NCI-H146 treated with DMSO at 0.1 percent for 48 hours (cell line): ENCODE results near the gene ALOX12.
"Not testable (repeated sequence)": the region's sequence is repeated elsewhere in the genome, so short reads cannot be mapped to it uniquely, and the experiment has no call there.

Experiments
- DNase-seq: peaks from one replicate; lab custom pipeline; 2025; ENCODE audit not compliant: unreplicated experiment; lab: John Stamatoyannopoulos, UW

ALOX12 gene, protein sequence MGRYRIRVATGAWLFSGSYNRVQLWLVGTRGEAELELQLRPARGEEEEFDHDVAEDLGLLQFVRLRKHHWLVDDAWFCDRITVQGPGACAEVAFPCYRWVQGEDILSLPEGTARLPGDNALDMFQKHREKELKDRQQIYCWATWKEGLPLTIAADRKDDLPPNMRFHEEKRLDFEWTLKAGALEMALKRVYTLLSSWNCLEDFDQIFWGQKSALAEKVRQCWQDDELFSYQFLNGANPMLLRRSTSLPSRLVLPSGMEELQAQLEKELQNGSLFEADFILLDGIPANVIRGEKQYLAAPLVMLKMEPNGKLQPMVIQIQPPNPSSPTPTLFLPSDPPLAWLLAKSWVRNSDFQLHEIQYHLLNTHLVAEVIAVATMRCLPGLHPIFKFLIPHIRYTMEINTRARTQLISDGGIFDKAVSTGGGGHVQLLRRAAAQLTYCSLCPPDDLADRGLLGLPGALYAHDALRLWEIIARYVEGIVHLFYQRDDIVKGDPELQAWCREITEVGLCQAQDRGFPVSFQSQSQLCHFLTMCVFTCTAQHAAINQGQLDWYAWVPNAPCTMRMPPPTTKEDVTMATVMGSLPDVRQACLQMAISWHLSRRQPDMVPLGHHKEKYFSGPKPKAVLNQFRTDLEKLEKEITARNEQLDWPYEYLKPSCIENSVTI

DNA sequence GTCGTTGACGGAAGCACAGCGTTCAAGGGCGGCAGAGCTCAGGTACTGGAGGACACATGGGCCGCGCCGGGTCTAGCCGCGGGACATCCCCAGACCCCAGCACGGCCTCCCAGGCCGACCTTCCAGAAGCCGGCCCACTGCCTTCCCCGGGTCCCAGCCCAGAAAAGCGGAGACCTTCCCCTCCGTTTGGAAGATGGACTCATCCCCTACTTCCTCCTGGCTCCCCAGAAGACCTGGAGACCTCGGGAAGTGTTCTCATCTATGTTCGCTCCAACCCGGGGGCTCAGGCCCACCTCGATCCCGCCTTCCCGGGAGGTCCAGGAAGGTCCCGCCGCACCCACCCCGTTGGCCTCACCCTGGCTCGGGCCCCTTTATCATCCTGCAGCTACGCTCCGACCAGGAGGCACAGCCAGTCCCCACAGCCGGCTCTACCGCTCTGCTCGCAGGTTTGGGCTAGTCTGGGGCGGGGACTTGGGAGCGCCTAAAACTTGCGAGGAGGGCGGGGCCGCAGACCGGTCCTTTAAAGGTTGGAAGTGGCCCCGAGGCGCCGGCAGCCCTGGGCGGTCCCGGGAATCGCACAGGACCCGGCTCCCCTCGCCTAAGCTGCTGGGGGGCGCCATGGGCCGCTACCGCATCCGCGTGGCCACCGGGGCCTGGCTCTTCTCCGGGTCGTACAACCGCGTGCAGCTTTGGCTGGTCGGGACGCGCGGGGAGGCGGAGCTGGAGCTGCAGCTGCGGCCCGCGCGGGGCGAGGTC is at the start of gene ALOX12:
Gene ALOX12, plus strand, starts transcription at position 550 of the 756 bp plus-strand sequence. Its CDS starts 69 bp downstream, at position 619.
- no peak for DNase-seq

DNA sequence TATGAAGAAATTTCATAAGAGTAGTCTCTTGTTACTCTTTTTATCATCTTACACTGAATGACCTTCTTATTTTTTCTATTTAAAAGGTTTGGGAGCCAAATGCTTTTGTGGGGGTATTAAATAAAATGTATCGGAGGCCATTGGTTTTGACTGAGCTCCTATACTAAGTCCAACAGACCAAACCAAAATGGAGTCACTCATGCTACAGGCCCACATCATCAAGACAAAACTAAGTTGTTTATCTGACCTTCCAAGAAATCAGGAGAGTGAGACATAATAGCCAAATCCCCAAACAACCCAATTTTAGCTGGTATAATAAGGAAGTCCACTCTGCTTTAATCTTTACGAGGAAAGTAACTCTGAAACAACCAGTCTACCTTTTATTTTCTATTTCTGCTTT is 48.1 kb upstream of the ALOX12 start:
- DNase-seq: no peak

DNA sequence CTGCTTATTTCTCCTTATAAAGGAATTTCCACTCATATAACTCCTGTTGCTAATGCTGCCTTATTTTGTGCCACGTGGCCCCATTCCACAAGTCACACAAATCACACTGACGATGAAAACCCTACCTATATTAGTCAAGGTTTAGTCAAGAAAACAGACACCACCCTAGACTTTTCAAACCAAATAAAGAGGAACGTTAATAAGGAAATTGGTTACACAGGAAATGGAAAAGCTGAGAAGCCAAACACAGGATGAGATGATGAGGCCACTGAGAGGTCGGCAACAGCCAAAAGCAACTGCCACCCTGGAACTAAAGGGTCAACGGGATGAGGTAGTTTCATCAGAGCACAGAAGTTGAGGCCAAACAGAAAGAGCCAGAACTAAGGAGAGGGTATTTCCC is 47.3 kb upstream of the ALOX12 start:
- no peak for DNase-seq

DNA sequence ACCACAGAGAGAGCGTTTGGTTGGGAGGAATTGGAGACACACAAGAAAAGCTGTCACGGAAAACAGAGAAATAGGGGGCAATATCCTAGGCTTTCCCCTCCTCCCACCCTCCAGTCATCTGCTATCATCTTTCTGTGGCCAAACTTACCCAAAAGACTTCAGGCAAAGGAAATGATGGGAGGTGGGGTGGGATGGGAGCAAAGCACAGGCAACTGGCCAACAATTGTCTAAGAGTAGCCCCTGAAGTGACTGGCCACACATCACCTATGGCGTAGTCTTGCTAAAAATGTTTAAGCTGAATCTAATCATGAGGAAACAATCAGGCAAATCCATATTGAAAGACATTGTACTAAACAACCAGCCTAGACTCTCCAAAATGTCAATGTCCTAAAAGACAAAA is 46.9 kb upstream of the ALOX12 start:
- no peak for DNase-seq

DNA sequence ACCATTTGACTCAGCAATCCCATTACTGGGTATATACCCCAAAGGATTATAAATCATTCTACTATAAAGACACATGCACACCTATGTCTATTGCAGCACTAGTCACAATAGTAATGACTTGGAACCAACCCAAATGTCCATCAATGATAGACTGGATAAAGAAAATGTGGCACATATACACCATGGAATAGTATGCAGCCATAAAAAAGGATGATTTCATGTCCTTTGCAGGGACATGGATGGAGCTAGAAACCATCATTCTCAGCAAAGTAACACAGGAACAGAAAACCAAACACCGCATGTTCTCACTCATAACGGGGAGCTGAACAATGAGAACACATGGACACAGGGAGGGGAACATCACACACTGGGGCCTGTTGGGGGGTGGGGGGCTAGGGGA is 44.9 kb upstream of the ALOX12 start:
- DNase-seq: not testable (repeated sequence)

DNA sequence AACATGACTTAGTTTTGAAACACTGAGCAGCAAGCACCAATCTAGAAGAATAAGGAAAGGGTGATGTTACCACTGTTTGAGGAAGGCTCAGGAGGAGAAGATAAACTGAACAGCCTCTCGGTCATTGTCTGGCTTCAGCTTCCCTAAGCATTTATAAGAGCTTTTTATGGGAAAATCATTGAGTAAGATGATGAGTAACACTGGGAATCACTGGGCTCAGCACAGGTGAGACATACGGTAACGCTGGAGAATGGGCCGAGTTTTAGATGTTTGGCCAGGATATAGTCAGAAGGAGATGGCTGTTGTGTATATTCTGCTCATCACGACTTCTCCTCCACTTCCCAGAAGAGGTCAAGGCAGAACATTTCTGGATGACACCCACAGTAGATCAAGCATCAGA is 42.2 kb upstream of the ALOX12 start:
- DNase-seq: no peak

DNA sequence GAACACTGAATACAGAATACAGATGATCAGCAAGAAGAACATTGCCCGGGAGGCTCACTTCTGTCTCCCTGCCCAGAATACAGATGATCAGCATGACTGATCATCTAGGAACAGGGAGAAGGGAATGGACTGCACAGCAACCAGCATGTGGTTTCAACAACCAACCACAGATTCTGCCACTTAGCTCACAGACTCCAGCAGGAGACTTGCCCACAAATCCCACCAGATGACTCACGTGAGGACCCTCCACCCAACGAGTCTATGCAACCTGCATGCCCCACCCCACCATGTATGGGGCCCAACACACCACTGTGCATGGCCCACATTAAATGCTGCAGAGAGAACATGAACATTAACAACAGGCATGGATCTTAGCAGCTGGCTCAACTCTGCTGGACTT is 36.1 kb upstream of the ALOX12 start:
- no peak for DNase-seq

DNA sequence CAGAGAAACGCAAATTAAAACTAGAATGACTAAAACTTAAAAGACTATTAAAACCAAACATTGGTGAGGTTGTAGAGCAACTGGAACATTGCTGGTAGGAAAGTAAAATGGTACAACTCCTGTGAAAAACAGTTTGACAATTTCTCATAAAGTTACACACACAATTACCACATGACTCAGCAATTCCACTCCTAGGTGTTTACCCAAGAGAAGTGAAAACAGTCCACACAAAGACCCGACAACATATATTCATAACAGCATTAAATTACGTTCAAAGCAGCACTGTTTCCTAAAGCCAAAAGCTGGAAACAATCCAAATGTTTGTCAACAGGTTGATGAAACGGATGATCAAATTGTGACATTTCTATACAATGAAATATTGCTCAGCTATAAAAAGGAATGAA is 26.5 kb upstream of the ALOX12 start:
- DNase-seq: no peak

DNA sequence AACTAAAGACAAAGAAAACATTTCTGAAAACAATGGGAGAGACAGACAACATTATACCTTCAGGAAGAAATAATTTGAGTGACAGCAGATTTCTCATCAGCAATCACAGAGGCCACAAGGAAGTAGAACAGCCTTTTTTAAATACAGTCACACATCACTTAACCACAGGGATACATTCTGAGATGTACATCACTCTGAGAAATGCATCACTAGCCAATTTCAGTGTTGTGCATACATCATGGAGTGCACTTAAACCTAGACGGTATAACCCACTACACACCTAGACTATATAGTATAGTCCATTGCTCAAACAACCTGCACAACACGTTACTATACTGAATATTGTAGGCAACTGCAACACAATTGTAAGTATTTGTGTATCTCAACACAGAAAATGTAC is 24.9 kb upstream of the ALOX12 start:
- DNase-seq: no peak

DNA sequence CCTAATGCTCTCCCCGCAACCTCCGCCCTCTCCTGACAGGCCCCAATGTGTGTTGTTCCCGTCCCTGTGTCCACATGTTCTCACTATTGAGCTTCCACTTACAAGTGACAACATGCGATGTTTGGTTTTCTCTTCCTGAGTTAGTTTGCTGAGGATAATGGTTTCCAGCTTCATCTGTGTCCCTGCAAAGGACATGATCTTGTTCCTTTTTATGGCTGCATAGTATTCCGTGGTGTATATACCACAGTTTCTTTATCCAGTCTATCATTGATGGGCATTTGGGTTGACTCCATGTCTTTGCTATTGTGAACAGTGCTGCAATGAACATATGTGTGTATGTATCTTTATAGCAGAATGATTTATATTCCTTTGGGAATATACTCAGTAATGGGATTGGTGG is 16.4 kb upstream of the ALOX12 start:
- not testable (repeated sequence) for DNase-seq

DNA sequence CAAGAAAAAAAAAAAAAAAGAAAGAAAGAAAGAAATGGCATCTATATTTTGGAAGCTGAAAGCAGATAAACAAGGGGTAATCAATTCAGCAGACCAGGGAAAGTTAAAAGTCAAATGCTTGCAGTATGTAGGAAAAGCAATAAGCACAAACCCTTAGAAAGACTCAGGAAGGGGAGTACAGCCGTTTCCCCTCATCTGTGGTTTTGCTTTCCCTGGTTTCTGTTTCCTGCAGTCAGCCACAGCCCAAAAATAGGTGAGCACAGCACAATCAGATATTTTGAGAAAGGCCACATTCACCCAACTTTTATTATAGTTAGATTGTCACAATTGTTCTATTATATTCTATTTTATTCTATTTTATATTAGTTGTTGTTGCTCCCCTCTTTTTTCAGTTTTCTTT is 14.4 kb upstream of the ALOX12 start:
- DNase-seq: no peak

DNA sequence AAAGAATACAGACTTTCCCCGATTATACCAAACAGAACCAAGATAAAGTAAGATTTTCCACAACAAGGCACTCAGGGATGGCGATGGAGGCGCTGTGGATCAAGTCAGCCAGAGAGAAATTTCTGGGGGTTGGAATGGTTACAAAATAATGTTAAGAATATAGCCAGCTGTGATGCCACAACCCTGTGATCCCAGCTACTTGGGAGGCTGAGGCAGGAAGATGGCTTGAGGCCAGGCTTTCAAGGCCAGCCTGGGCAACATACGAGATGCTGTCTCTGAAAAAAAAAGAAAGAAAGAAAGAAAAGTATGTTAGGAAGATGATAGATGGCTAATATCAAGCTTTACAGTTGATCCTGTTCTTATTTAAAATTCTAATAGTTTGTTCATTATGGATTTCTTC is 10.6 kb upstream of the ALOX12 start:
- no peak for DNase-seq

DNA sequence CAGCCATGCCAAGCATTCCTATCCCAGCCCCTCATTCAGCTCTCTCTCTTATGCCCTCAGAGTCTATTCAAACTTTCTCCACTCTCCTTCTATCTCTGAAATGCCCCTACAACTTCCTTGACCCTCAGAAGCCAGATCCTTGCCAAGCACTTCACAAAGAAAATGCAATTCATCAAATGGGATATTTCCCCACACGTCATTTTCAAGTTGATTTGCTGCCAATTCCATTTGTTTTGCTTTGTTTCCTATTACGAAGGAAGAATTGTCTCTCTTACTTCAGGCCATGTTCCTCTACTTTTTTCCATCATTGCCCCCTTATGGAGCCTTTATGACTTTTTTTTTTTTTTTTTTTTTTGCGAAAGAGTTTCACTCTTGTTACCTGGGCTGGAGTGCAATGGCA is 9.2 kb upstream of the ALOX12 start:
- DNase-seq: no peak

DNA sequence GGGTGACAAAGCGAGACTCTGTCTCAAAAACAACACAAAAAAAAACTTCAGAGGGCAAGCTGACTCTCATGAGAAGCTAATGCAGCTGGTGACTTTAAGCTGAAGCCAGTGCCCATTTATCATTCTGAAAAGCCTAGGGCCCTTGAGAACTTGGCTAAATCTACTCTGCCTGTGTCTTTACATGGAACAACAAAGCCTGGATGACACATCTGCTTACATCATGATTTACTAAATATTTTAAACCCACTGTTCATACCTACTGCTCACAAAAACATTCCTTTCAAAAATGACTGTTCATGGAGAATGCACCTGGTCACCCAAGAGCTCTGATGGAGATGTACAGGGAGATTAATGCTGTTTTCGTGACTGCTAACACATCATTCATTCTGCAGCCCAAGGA is 6.1 kb upstream of the ALOX12 start:
- DNase-seq: no peak

DNA sequence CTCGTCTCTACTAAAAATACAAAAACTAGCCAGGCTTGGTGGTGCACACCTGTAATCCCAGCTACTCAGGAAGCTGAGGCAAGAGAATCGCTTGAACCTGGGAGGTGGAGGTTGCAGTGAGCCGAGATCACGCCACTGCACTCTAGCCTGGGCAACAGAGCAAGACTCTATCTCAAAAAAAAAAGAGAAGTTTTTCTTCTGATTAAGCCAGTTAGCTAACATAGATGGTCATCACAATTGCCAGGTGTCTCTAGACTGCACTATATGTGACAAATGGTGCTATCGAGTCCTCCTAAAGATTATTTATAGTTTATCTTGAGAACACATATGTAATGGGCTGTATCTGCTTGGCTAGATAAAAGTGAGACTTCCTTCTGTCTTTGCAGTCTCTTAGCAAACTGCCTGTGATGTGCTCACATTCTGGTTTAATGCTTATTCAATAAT is 2.2 kb upstream of the ALOX12 start:
- DNase-seq: not testable (repeated sequence)

DNA sequence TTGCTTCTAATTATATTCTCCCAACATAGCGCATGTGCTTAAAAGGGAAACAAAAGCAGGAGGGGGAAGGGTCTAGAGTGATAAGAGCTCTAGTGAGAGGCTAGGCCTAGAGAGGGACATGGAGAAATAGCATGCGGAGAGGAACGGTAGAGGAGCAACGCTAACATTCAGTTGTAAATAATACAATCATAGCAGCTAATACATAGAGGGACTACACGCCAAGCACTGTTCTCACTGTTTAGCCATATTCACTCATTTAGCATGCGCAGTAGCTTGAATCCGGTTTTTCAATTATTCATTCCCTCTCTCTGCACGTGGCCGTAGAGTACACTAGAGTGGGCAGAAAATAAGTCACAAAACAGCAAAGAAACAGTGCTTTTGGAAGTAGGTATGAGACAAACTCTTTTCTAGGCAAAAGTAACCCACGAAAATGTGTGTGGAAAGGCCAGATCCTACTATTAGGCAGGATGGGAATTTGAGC is 1.7 kb upstream of the ALOX12 start:
- no peak for DNase-seq

DNA sequence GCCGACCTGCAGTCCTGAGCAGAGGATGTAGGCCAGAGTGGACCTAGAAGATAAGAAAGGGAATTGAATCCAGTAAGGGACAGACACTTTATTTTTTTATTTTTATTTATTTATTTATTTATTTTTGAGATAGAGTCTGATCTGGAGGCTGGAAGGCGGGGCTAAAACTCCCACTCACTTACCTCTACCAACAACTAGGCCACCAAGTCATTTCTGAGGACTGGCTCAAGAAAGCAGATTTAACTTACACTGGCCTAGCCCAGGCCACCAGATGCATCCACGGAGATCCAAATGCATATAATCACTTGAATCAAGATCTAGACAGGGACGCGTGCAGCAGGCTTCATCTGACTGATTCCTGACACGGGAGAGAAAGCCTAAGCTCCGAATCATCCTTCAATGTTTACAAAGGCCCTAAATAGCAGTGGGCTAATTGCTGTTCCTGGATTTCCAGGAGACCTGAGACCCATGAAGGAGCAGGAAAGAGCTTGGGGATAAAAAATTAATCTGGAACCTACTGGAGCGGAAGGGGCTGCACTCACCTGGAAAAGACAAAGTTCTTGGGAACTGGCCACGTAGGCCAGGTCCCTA is 1.1 kb upstream of the ALOX12 start:
- DNase-seq: no peak

DNA sequence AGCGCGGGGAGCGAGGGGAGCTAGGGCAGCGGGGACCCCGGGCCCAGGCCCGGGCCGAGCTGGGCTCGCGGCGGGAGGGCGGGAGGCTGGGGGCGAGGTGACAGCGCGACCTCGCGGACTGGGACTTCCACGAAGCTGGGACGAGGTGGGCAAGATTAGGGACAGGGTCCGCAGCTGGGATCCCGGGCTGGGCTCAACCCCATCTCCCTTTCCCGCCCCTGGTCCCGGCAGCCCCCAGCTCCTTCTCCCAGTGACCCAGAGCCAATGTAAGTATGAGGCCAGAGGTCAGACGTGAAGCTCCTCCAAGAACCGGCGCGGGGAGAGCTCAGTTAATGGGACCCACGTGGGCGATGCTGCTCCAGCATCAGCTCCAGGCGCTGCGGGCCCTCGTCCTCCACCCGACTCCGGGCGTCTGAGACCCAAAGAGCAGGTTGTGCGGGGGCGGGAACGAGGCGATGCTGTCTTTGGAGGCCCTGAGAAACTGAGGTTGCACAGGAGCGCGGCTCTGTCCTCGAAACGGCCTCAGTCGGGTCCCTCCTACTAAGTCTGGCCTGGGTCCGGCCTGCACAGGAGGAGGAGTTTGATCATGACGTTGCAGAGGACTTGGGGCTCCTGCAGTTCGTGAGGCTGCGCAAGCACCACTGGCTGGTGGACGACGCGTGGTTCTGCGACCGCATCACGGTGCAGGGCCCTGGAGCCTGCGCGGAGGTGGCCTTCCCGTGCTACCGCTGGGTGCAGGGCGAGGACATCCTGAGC is 585 bp downstream of the ALOX12 start:
- no peak for DNase-seq

DNA sequence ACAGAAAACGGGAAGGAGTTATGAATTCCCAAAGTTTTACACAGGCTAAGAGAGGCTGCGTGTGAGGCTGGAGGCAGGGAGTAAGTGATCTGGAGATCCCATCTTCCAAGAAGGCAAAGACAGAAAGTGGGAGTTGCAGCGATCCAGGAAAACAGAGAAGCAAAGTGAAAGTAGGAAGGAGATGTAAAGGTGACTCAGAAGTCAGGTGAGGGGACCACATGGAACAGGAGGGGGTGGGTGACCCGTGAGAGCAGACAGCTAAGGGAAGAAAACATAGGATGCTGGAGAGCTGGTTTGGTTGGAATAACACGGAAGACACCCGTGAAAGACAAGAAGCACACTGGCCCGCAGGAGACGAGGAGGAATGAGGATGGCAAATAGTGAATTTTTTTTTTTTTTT is 1.3 kb downstream of the ALOX12 start:
- DNase-seq: no peak

DNA sequence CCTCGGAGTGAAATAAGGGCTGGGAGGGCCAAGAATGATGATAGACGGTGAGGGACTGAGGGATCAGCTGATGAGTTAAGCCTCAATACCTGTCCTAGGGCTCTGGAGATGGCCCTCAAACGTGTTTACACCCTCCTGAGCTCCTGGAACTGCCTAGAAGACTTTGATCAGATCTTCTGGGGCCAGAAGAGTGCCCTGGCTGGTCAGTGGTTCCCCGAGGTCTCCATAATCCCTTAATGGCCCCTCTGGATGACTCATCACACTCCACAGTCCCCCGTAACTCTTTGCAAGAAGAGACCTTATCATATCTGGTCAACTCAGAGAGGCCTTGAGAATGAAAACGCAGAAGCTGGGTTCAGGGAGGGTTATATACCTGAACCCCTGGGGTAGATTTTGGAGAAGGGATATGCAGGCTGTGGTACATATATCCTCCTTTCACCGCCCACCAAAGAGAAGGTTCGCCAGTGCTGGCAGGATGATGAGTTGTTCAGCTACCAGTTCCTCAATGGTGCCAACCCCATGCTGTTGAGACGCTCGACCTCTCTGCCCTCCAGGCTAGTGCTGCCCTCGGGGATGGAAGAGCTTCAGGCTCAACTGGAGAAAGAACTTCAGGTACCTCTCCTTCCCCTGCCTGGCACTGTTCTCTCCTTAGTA is 3.1 kb downstream of the ALOX12 start:
- no peak for DNase-seq
